ENCODE results near the gene TSPO. TPM values are rescaled to one million over a fixed set of nuclear protein-coding genes. Genes with fewer than 3 reads are reported as not detected.

Gene TSPO
- total and polyA plus RNA-seq, 9 of the 15 experiments (the other 6 are each of a cell fraction or from before 2014, with no cell fraction given) = 4.9 to 126 (median 25.3) TPM

DNA sequence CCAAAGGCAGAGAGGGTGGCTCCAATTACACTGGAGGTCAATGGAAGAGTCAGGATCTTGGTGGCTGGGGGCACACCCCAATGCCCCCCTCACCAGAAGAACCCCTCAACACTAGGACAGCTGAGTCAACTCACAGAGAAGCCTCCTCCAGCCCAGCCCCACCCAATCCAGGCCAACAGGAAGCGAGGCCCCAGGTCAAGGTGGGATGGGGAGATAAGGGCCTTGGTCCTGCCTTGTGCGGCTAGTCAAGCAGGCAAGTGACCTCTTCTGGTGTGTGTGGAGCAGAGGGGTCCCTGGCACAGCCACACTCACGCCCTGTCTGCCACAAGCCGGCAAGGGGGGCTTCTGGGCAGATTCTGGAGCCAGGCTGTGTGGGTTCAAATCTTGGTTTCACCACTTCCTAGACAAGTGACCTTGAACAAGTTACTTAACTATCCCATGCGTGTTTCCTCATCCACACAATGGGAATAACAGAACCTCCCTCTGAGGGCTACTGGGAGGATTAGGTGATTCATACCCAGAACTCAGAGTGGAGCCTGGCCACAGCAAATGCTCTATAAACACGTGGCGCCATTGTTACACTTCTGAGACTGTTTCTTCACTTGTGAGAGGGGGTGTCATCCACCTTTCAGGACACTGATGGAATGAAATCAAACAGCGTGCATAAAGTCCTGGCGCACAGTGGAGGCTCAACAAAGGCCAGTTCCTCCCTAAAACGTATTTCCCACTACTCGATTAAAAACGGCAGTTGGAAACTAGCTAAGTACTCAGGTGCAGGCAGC, 32.3 kb downstream of the TSPO start (continued):
- TF ChIP-seq, protein P1, sequence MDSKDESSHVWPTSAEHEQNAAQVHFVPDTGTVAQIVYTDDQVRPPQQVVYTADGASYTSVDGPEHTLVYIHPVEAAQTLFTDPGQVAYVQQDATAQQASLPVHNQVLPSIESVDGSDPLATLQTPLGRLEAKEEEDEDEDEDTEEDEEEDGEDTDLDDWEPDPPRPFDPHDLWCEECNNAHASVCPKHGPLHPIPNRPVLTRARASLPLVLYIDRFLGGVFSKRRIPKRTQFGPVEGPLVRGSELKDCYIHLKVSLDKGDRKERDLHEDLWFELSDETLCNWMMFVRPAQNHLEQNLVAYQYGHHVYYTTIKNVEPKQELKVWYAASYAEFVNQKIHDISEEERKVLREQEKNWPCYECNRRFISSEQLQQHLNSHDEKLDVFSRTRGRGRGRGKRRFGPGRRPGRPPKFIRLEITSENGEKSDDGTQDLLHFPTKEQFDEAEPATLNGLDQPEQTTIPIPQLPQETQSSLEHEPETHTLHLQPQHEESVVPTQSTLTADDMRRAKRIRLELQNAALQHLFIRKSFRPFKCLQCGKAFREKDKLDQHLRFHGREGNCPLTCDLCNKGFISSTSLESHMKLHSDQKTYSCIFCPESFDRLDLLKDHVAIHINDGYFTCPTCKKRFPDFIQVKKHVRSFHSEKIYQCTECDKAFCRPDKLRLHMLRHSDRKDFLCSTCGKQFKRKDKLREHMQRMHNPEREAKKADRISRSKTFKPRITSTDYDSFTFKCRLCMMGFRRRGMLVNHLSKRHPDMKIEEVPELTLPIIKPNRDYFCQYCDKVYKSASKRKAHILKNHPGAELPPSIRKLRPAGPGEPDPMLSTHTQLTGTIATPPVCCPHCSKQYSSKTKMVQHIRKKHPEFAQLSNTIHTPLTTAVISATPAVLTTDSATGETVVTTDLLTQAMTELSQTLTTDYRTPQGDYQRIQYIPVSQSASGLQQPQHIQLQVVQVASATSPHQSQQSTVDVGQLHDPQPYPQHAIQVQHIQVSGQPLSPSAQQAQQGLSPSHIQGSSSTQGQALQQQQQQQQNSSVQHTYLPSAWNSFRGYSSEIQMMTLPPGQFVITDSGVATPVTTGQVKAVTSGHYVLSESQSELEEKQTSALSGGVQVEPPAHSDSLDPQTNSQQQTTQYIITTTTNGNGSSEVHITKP (IDR thresholded peaks at IDR 0.05; ENCODE audit: partially characterized antibody) = no peak
- no peak for TF ChIP-seq NKRF (IDR thresholded peaks at IDR 0.05; ENCODE audit: borderline replicate concordance)
- TF ChIP-seq TOE1 (IDR thresholded peaks at IDR 0.05; ENCODE audit: borderline replicate concordance) = peak; percentile 19; the same call in 1 of the 2 replicates
- no peak for TF ChIP-seq TOE1 (CRISPR knock-in tag; IDR thresholded peaks at IDR 0.05; ENCODE audit: borderline replicate concordance, low read depth)
- TF ChIP-seq, protein P2, sequence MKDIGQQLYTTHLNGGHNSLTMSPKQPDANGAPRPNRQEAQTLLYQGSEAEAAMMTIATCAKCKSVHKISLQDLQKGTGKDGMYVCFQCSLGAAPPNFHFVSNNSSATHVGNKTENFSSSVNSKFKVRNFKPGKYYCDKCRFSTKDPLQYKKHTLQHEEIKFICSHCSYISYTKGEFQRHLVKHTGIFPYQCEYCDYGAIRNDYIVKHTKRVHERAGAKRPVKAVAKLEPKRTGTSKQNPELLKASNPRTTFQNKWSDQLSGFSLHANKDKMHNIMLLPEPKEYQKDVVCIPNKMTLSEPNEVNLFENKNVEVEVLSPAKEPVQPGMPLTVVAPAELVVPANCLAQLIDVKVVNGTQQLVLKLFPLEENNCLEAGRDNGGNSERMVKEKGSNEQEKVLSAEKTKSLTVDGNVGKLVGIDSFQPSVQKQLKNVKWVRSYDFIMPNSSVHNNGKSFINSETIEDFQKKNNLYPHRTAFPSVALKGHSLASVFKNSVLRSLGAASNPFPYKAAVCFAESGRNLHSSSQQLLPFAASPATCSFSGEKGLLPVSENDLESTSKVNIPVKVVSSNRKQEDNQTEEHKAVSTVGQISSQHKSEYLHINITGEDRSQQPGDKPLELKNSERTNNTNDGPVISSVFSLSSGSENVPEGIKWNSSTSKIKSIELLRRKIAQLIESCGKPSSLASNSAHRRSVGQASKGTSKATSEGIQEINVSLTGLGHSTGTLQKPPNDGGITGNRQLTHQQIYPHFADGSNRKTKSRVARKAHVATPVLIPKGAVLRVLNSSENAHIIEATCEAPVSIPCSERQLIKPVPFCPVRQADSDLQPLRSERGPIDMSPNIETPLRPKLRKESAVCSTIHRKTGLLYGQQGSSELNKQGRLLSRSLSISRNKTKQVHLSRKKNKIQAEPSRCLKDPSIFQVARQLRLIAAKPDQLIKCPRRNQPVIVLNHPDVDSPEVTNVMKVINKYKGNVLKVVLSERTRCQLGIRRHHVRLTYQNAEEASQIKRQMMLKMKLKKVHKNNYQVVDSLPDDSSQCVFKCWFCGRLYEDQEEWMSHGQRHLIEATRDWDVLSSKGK (CRISPR knock-in tag; IDR thresholded peaks at IDR 0.05) = no peak
- TF ChIP-seq POU5F1 (IDR thresholded peaks at IDR 0.05; ENCODE audit: borderline replicate concordance, low read depth, low read length, partially characterized antibody) = no peak
- peak; percentile 15 for TF ChIP-seq MEIS2 (IDR thresholded peaks at IDR 0.05; ENCODE audit: partially characterized antibody)
- TF ChIP-seq IRF1 (CRISPR knock-in tag; IDR thresholded peaks at IDR 0.05; ENCODE audit: borderline replicate concordance) = no peak
- no peak for TF ChIP-seq PCBP1 (IDR thresholded peaks at IDR 0.05; ENCODE audit: low read depth, low read length, poor library complexity, severe bottlenecking)
- TF ChIP-seq SMARCC2 (IDR thresholded peaks at IDR 0.05; ENCODE audit: low read depth) = peak; percentile 70; the same call in 1 of the 2 replicates
- TF ChIP-seq, protein P3, sequence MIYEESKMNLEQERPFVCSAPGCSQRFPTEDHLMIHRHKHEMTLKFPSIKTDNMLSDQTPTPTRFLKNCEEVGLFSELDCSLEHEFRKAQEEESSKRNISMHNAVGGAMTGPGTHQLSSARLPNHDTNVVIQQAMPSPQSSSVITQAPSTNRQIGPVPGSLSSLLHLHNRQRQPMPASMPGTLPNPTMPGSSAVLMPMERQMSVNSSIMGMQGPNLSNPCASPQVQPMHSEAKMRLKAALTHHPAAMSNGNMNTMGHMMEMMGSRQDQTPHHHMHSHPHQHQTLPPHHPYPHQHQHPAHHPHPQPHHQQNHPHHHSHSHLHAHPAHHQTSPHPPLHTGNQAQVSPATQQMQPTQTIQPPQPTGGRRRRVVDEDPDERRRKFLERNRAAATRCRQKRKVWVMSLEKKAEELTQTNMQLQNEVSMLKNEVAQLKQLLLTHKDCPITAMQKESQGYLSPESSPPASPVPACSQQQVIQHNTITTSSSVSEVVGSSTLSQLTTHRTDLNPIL (CRISPR knock-in tag; IDR thresholded peaks at IDR 0.05) = no peak
- TF ChIP-seq TBL1XR1 (IDR thresholded peaks at IDR 0.05; ENCODE audit: low read length in 2 of 2) = 0 out of 4 replicates have a peak, but pooled peaks have one; percentile 12 to 35
- TF ChIP-seq HDAC3 (IDR thresholded peaks at IDR 0.05; ENCODE audit: borderline replicate concordance, partially characterized antibody) = no peak
- no peak for TF ChIP-seq MCM7 (IDR thresholded peaks at IDR 0.05)
